ENCODE data around the gene MAGEE2. TPM values are rescaled to one million over a fixed set of nuclear protein-coding genes. Genes with fewer than 3 reads are reported as not detected.
"Not testable (repeated sequence)": the region's sequence is repeated elsewhere in the genome, so short reads cannot be mapped to it uniquely, and the experiment has no call there.

The MAGEE2 gene
- total RNA-seq, result under 1 TPM in 1 of 2 donors, not detected in 1; 0.69 TPM
- polyA plus RNA-seq, result not detected
- long read RNA-seq, donor 1, result 0 reads
- long read RNA-seq, donor 2, result 0 reads

DNA sequence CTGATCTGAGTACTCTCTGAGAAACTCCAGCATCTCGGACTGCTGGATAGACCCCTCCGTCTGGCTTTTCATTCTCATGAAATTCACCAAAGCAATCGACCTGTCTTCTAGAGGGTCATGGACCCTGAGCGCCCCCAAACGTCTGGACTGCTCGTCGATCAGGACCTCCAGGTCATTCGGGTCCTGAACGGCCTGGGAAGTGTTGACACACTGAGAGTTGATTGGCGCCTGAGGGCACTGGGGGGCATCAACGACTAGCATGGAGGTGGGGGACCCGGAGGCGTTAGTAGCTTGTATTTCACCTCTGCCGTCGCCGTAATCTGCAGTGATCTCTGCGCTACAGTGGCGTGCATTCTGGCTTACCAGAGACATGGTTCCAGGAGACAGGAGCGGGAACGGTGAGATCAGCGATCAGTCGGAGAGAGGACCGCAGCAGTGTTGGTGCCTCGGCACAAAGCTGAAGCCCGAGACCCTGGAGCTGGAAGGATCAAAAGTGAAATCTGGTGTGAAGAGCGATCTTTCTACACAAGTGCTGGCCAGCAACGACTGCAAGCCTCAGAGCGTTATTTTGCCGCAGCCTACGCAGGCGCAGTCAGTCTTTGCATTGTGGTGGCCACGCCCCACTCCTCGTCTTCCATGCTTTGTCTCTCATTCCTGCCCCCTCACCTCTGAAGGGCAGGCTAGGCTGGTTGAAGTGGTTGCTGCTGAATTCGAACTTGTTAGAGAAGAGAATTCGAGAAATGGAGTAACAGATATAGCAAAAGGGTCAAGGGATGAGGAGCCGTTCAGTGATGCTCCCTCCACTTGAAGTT is at the start of gene MAGEE2:
Gene MAGEE2, minus strand, starts transcription at position 575 of the 812 bp plus-strand sequence. Its CDS starts 203 bp downstream, at position 372.
- H3K9me3 ChIP-seq (ENCODE audit: control insufficient read depth, low read length), result no peaks in the 10 kb centered on the region

DNA sequence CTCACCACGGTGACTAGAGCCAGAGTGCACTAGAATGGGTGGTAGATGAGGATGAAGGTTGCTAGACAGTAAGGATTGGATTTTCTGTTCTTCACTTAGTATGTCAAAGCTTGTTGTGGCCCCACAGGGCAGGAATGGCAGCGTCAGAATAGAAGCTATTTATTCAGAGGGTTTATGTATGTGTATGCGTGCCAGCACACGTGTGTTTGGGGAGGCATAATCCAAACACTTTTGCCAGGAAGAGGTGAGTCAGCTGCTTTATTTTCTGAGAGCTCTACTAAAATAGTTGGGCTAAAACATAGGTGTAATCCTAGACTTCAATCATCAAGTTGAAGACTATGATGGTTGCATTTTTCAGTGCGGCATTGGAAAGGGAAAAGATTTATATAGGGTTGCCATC is 1.2 kb upstream of the MAGEE2 start:
- H3K36me3 ChIP-seq (ENCODE audit: control insufficient read depth in 1 of 2, insufficient read depth in 2 of 2, low read length in 1 of 2), result no peaks in the 10 kb centered on the region
- H3K27ac ChIP-seq (ENCODE audit: low read depth in 1 of 2, low read length in 2 of 2), result no peak overlapping the region
- 61 to 76% methylated on average over 5 of the region's 5 CpGs for WGBS, 2 donors
- H3K4me3 ChIP-seq (ENCODE audit: low read length in 2 of 2), result no peak overlapping the region
- DNase-seq (no peak), ATAC-seq (ENCODE audit: low FRiP score) (no peak)
- H3K27me3 ChIP-seq (ENCODE audit: control insufficient read depth in 1 of 2, insufficient read depth in 2 of 2, low read length in 1 of 2), result no peaks in the 10 kb centered on the region
- no peaks in the 10 kb centered on the region for H3K4me1 ChIP-seq (ENCODE audit: control insufficient read depth in 1 of 2, insufficient read depth in 2 of 2, low read length in 2 of 2)
- intact Hi-C loops (cut with DNase I), result no loop called here
- no peaks in the 10 kb centered on the region for H3K9me3 ChIP-seq (ENCODE audit: control insufficient read depth, low read length)

More for the DNA sequence above, at the start of gene MAGEE2:
- no peaks in the 10 kb centered on the region for H3K27me3 ChIP-seq (ENCODE audit: control insufficient read depth in 1 of 2, insufficient read depth in 2 of 2, low read length in 1 of 2)
- 17 to 40% methylated on average over 36 of the region's 36 CpGs for WGBS, 2 donors
- H3K27ac ChIP-seq (ENCODE audit: low read depth in 1 of 2, low read length in 2 of 2), result no peak within 1 kb of the TSS
- no peak within 1 kb of the TSS for H3K4me3 ChIP-seq (ENCODE audit: low read length in 2 of 2)
- intact Hi-C loops (cut with DNase I), result no loop called here
- H3K36me3 ChIP-seq (ENCODE audit: control insufficient read depth in 1 of 2, insufficient read depth in 2 of 2, low read length in 1 of 2), result no peaks in the 10 kb centered on the region
- DNase-seq (no peak), ATAC-seq (ENCODE audit: low FRiP score) (no peak)
- H3K4me1 ChIP-seq (ENCODE audit: control insufficient read depth in 1 of 2, insufficient read depth in 2 of 2, low read length in 2 of 2), result no peaks in the 10 kb centered on the region

DNA sequence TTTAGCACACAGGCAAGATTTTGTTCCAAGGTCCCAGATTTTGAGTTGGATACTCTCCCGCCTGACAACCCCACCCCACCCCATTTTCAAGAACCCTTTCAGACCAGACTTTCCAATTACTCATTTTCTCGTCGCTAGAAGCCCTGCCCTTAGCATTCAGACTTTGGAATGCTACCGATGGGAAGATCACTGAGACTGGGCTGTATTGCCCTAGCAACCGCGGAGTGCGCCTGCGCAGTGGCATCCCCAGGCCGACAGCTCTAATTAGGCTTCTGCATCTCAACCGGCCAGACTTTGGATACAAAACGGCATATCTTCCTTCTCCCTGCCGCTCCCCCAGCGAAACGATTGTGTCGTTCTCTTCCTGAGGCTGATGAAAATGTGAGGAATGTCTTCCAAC is 3.4 kb downstream of the MAGEE2 start:
- H3K4me1 ChIP-seq (ENCODE audit: control insufficient read depth in 1 of 2, insufficient read depth in 2 of 2, low read length in 2 of 2), result no peaks in the 10 kb centered on the region
- DNase-seq, result peak; percentile 63 to 78
- no peak overlapping the region for H3K27ac ChIP-seq (ENCODE audit: low read depth in 1 of 2, low read length in 2 of 2)
- H3K36me3 ChIP-seq (ENCODE audit: control insufficient read depth in 1 of 2, insufficient read depth in 2 of 2, low read length in 1 of 2), result no peaks in the 10 kb centered on the region
- H3K27me3 ChIP-seq (ENCODE audit: control insufficient read depth in 1 of 2, insufficient read depth in 2 of 2, low read length in 1 of 2), result no peaks in the 10 kb centered on the region
- WGBS, 2 donors, result 13 to 34% methylated on average over 15 of the region's 15 CpGs
- no peak for ATAC-seq (ENCODE audit: low FRiP score)
- intact Hi-C loops (cut with DNase I), result no loop called here
- no peak overlapping the region for H3K4me3 ChIP-seq (ENCODE audit: low read length in 2 of 2)
- no peaks in the 10 kb centered on the region for H3K9me3 ChIP-seq (ENCODE audit: control insufficient read depth, low read length)

GRCh38 chrX:75768063-75768462 is 17.0 kb downstream of the MAGEE2 start:
- WGBS, 2 donors, result 76 to 86% methylated on average over 4 of the region's 5 CpGs
- H3K36me3 ChIP-seq (ENCODE audit: control insufficient read depth in 1 of 2, insufficient read depth in 2 of 2, low read length in 1 of 2); DNase-seq; H3K27ac ChIP-seq (ENCODE audit: low read depth in 1 of 2, low read length in 2 of 2); H3K27me3 ChIP-seq (ENCODE audit: control insufficient read depth in 1 of 2, insufficient read depth in 2 of 2, low read length in 1 of 2); H3K4me3 ChIP-seq (ENCODE audit: low read length in 2 of 2); H3K9me3 ChIP-seq (ENCODE audit: control insufficient read depth, low read length); intact Hi-C loops (cut with DNase I); ATAC-seq (ENCODE audit: low FRiP score); H3K4me1 ChIP-seq (ENCODE audit: control insufficient read depth in 1 of 2, insufficient read depth in 2 of 2, low read length in 2 of 2): not testable (repeated sequence)

DNA sequence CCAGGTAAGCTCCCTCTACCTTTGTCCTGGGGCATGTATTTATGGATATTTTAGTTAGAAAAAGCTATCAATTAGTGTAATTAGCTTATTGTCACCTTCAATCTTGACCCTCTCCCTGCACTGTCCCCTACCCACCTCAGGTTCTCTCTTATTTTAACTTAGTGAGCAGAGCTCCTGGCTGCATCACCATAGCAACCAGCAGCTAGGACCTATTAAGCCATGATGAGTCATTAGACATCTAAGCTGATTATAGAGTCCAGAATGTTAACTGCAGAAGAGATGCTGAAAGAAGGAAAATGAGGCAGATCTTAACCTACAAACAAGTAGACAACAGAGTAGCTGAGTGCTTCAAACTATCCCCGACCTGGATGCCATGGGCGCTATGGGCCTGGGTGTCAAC is 36.6 kb downstream of the MAGEE2 start:
- Histone ChIP-seq H3K27ac (ENCODE audit: low read depth in 1 of 2, low read length in 2 of 2) (no peak overlapping the region), H3K4me3 (ENCODE audit: low read length in 2 of 2) (no peak overlapping the region), H3K4me1 (ENCODE audit: control insufficient read depth in 1 of 2, insufficient read depth in 2 of 2, low read length in 2 of 2) (no peaks in the 10 kb centered on the region), H3K9me3 (ENCODE audit: control insufficient read depth, low read length) (no peaks in the 10 kb centered on the region), H3K36me3 (ENCODE audit: control insufficient read depth in 1 of 2, insufficient read depth in 2 of 2, low read length in 1 of 2) (no peaks in the 10 kb centered on the region), H3K27me3 (ENCODE audit: control insufficient read depth in 1 of 2, insufficient read depth in 2 of 2, low read length in 1 of 2) (no peaks in the 10 kb centered on the region)
- ATAC-seq (ENCODE audit: low FRiP score), result no peak
- DNase-seq, result no peak
- intact Hi-C loops (cut with DNase I), result no loop called here
- WGBS, 2 donors, result 65 to 90% methylated on average over 2 of the region's 2 CpGs

DNA sequence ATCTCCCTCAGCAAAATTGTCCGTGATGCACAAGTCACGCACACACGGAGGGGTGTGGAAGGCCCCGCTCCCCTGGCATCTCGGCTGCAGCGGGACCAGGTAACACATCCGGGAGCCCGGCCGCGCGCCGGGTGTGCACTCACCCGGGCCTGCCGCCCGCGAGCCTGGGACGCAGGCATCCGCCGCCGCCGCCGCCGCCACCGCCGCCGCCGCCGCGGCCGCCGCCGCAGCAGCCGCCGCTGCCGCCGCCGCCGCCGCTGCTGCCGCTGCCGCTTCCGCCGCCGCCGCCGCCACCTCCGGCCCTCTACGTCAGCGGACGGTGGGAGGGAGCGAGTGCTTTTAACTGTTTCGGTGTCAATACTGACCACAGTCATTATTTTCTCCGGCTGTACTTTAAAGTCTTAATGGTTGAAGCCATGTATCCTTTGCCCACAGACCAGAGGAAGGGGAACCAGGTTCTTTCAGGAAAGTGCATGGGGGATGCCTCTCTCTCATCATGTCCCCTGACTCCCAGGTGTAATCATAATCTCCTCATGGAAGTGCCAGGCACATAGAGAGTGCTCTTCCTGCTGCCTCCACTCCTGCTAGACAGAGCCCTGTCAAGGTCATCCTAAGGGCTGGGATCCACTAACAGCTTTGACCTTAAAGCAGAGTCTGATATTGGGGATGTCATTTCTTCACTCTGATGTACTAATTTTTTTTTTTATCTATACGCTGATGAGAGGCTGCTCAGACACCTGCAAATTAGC is 38.0 kb downstream of the MAGEE2 start:
- no peaks in the 10 kb centered on the region for H3K36me3 ChIP-seq (ENCODE audit: control insufficient read depth in 1 of 2, insufficient read depth in 2 of 2, low read length in 1 of 2)
- no peak for ATAC-seq (ENCODE audit: low FRiP score)
- 6 to 42% methylated on average over 35 to 54 of the region's 54 CpGs for WGBS, 2 donors
- intact Hi-C loops (cut with DNase I), result no loop called here
- peak overlapping the region in 1 of 2 donors; percentile 63 for H3K27ac ChIP-seq (ENCODE audit: low read depth in 1 of 2, low read length in 2 of 2)
- peaks cover 3% of the 10 kb centered on the region for H3K9me3 ChIP-seq (ENCODE audit: control insufficient read depth, low read length)
- peak overlapping the region; percentile 5 to 69 for H3K4me3 ChIP-seq (ENCODE audit: low read length in 2 of 2)
- H3K27me3 ChIP-seq (ENCODE audit: control insufficient read depth in 1 of 2, insufficient read depth in 2 of 2, low read length in 1 of 2), result no peaks in the 10 kb centered on the region
- H3K4me1 ChIP-seq (ENCODE audit: control insufficient read depth in 1 of 2, insufficient read depth in 2 of 2, low read length in 2 of 2), result no peaks in the 10 kb centered on the region
- peak; percentile 60 to 79 for DNase-seq

Measured in aorta (tissue), 5 donors.